GM12891 (cell line): ENCODE measurements around the gene SLC26A9. TPM values are rescaled to one million over a fixed set of nuclear protein-coding genes. Genes with fewer than 3 reads are reported as not detected.

ENCODE experiments used
- DNase-seq: peaks from one replicate; pipeline ENCODE4 v3.0.0; 2011; ENCODE audit warnings: low spot score; ENCODE audit not compliant: insufficient read length
- FAIRE-seq: peaks from 2 replicates; lab custom pipeline; 2011; peaks lifted over from hg19 to GRCh38; lab: Jason Lieb, UNC
- PAX5 ChIP-seq: IDR thresholded peaks from 2 replicates; pipeline ENCODE4 v1.6.1; 2011; ENCODE audit warnings: low read length, moderate library complexity, mild to moderate bottlenecking; ENCODE audit not compliant: insufficient read depth, severe bottlenecking
- POLR2A ChIP-seq: IDR thresholded peaks from 2 replicates; pipeline ENCODE4 v1.6.1; 2011; ENCODE audit warnings: low read depth, low read length, control low read depth
- POLR2AphosphoS5 ChIP-seq: IDR thresholded peaks from 2 replicates; pipeline ENCODE4 v1.6.1; 2011; ENCODE audit warnings: low read depth, low read length, control low read depth
- POU2F2 ChIP-seq: IDR thresholded peaks from 2 replicates; pipeline ENCODE4 v1.6.1; 2011; ENCODE audit warnings: low read depth, mild to moderate bottlenecking, control low read depth, low read length, moderate library complexity
- SPI1 ChIP-seq: IDR thresholded peaks from 2 replicates; pipeline ENCODE4 v1.6.1; 2011; ENCODE audit warnings: low read depth, low read length, control low read depth
- TAF1 ChIP-seq: IDR thresholded peaks from 2 replicates; pipeline ENCODE4 v1.6.1; 2011; ENCODE audit warnings: low read depth, low read length, control low read depth
- polyA plus RNA-seq: library from polyadenylated mRNA; unstranded; fragments of >200 nt; gene quantifications from one replicate; pipeline ENCODE4 v1.2.1, GENCODE V29; 2012; ENCODE audit warnings: low read depth, missing spikeins, inconsistent platforms; ENCODE audit not compliant: missing spikeins

The SLC26A9 gene
- polyA plus RNA-seq, result 0.03 TPM

GRCh38 chr1:205943245-205943644 lies at the start of gene SLC26A9:
SLC26A9 (minus strand) TSS chr1:205943456; CDS start chr1:205935820, 7,636 bp downstream.
- TF ChIP-seq POU2F2, result no peak
- TF ChIP-seq POLR2AphosphoS5, result no peak
- no peak for TF ChIP-seq TAF1
- no peak for TF ChIP-seq POLR2A
- no peak for TF ChIP-seq SPI1
- no peak for TF ChIP-seq PAX5
- FAIRE-seq (no peak), DNase-seq (no peak)

GRCh38 chr1:205992218-205992882 lies 49.1 kb upstream of the SLC26A9 start:
- no peak for TF ChIP-seq POU2F2
- no peak for TF ChIP-seq TAF1
- no peak for TF ChIP-seq POLR2A
- TF ChIP-seq SPI1, result no peak
- no peak for TF ChIP-seq POLR2AphosphoS5
- no peak for TF ChIP-seq PAX5
- FAIRE-seq (no peak), DNase-seq (no peak)

GRCh38 chr1:205991237-205991636 lies 48.0 kb upstream of the SLC26A9 start:
- TF ChIP-seq PAX5 (no peak), POLR2AphosphoS5 (no peak), SPI1 (no peak), POLR2A (no peak), TAF1 (no peak), POU2F2 (no peak)
- no peak for DNase-seq
- FAIRE-seq, result no peak

- no peak for DNase-seq
- TF ChIP-seq POLR2A (no peak), PAX5 (no peak), POU2F2 (no peak), TAF1 (no peak), POLR2AphosphoS5 (no peak), SPI1 (no peak)
- no peak for FAIRE-seq
These were observed 47.0 kb upstream of the SLC26A9 start for GRCh38 chr1:205990226-205990625.

GRCh38 chr1:205989786-205990185 lies 46.5 kb upstream of the SLC26A9 start:
- FAIRE-seq, result no peak

GRCh38 chr1:205988585-205988995 lies 45.3 kb upstream of the SLC26A9 start:
- DNase-seq (no peak), FAIRE-seq (no peak)
- no peak for TF ChIP-seq POLR2A
- no peak for TF ChIP-seq SPI1
- no peak for TF ChIP-seq TAF1
- no peak for TF ChIP-seq POLR2AphosphoS5
- TF ChIP-seq POU2F2, result no peak
- no peak for TF ChIP-seq PAX5

More at GRCh38 chr1:205989786-205990185, 46.5 kb upstream of the SLC26A9 start:
- TF ChIP-seq POU2F2 (no peak), POLR2A (no peak), PAX5 (no peak), SPI1 (no peak), TAF1 (no peak), POLR2AphosphoS5 (no peak)
- DNase-seq, result no peak

GRCh38 chr1:205986861-205987260 lies 43.6 kb upstream of the SLC26A9 start:
- FAIRE-seq (no peak), DNase-seq (no peak)

GRCh38 chr1:205986292-205986691 lies 43.0 kb upstream of the SLC26A9 start:
- FAIRE-seq, result no peak
- DNase-seq, result no peak
- no peak for TF ChIP-seq SPI1
- no peak for TF ChIP-seq PAX5
- TF ChIP-seq POLR2AphosphoS5, result no peak
- no peak for TF ChIP-seq POU2F2
- no peak for TF ChIP-seq POLR2A
- TF ChIP-seq TAF1, result no peak

More at GRCh38 chr1:205986861-205987260, 43.6 kb upstream of the SLC26A9 start:
- TF ChIP-seq TAF1 (no peak), POLR2AphosphoS5 (no peak), POLR2A (no peak), PAX5 (no peak), SPI1 (no peak)

- TF ChIP-seq POLR2A, result no peak
- FAIRE-seq, result no peak
- DNase-seq, result no peak
These were observed 42.2 kb upstream of the SLC26A9 start for GRCh38 chr1:205985330-205986005.
